Measurements from ENCODE around the gene FMNL3. TPM values are rescaled to one million over a fixed set of nuclear protein-coding genes. Genes with fewer than 3 reads are reported as not detected.
"Not testable (repeated sequence)": the region's sequence is repeated elsewhere in the genome, so short reads cannot be mapped to it uniquely, and the experiment has no call there.

Gene FMNL3
- total RNA-seq, 6 donors from 2014 or later: 13.0 to 46.7 (median 29.4) TPM

DNA sequence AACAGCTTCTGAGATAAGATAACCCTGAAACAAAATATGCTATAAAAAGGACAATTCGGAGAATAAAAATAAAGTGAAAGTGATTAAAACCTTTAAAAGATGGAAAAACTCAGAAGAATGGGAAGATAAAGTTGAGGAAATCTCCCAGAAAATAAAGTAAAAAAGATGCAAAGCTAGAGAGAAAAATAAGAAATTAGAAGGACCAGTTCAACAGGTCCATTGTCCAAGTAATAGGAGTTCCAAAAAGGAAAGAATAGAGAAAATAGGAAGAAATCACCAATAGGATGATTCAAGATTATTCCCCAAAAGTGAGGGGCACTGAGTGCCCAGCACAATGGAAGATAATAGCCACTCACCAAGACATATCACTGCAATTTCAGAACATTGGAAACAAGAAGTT, 88.6 kb downstream of the FMNL3 start:
- H3K4me3 ChIP-seq: no peak overlapping the region
- DNase-seq: no peak
- WGBS, 2 donors: 68 to 79% methylated on average over 1 of the region's 1 CpG
- H3K27me3 ChIP-seq: no peaks in the 10 kb centered on the region
- no peak for ATAC-seq (ENCODE audit: low FRiP score in 2 of 2)
- no peaks in the 10 kb centered on the region for H3K36me3 ChIP-seq
- no peak overlapping the region for H3K27ac ChIP-seq
- peaks cover 10 to 17% (median 14%) of the 10 kb centered on the region in 4 donors for H3K4me1 ChIP-seq
- H3K9me3 ChIP-seq: no peaks in the 10 kb centered on the region
- TF ChIP-seq, protein P1, sequence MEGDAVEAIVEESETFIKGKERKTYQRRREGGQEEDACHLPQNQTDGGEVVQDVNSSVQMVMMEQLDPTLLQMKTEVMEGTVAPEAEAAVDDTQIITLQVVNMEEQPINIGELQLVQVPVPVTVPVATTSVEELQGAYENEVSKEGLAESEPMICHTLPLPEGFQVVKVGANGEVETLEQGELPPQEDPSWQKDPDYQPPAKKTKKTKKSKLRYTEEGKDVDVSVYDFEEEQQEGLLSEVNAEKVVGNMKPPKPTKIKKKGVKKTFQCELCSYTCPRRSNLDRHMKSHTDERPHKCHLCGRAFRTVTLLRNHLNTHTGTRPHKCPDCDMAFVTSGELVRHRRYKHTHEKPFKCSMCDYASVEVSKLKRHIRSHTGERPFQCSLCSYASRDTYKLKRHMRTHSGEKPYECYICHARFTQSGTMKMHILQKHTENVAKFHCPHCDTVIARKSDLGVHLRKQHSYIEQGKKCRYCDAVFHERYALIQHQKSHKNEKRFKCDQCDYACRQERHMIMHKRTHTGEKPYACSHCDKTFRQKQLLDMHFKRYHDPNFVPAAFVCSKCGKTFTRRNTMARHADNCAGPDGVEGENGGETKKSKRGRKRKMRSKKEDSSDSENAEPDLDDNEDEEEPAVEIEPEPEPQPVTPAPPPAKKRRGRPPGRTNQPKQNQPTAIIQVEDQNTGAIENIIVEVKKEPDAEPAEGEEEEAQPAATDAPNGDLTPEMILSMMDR (IDR thresholded peaks at IDR 0.05): no peak
- TF ChIP-seq POLR2AphosphoS5 (IDR thresholded peaks at IDR 0.05) (no peak), EP300 (IDR thresholded peaks at IDR 0.05) (no peak), POLR2A (IDR thresholded peaks at IDR 0.05) (no peak)

DNA sequence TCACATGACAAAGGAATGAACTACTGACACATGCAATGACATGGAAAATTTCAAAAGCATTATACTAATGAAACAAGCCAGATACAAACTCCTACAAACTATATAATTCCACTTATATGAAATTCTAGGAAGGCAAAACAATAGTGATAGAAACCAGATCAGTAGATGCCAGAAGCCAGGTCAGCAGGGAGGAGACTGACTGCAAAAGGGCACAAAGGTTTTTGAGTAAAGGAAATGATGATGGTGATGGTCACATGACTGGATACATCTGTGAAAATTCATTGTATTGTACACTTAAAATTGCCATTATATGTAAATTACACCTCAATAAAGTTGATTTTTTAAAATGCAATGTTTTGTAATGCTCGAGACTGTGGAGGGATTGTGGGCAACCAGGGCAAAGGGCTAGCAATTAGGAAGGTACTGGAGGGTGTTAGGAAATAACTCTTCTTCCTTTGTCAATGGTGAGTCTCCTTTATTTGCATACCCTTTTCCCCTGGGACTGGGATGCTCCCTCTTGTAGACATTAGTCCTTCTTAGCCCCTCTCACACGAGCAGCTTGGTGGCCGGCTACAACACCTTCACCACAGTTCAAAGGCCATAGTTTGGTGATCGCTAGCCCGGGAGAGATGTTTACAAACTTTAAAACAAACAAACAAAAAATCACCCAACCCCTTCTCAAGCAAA, 90.5 kb downstream of the FMNL3 start:
- TF ChIP-seq EP300 (IDR thresholded peaks at IDR 0.05) (no peak), POLR2AphosphoS5 (IDR thresholded peaks at IDR 0.05) (no peak), POLR2A (IDR thresholded peaks at IDR 0.05) (no peak)
- TF ChIP-seq, protein P1 (IDR thresholded peaks at IDR 0.05): no peak
- Histone ChIP-seq H3K4me3 (no peak overlapping the region), H3K27ac (no peak overlapping the region), H3K9me3 (no peaks in the 10 kb centered on the region), H3K4me1 (peaks cover 2 to 3% (median 2%) of the 10 kb centered on the region in 4 donors), H3K36me3 (no peaks in the 10 kb centered on the region), H3K27me3 (no peaks in the 10 kb centered on the region)
- no peak for ATAC-seq (ENCODE audit: low FRiP score in 2 of 2)
- DNase-seq: no peak
- 57 to 59% methylated on average over 5 of the region's 5 CpGs for WGBS, 2 donors

DNA sequence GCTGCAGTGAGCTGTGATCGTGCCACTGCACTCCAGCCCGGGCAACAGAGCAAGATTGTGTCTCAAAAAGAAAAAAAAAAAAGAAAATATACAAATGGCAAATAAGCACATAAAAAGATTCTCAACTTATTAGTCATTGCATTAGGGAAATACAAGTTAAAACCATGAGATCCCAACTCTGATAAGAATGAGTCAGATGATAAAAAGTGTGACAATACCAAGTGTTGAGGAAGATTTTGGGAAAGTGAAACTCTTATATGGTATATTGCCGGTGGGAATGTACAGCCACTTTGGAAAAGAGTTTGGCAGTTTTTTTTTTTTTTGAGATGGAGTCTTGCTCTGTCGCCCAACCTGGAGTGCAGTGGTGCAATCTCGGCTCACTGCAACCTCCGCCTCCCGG, 91.5 kb downstream of the FMNL3 start:
- Histone ChIP-seq H3K4me1 (no peaks in the 10 kb centered on the region), H3K4me3 (no peak overlapping the region), H3K36me3 (no peaks in the 10 kb centered on the region), H3K27me3 (no peaks in the 10 kb centered on the region), H3K27ac (no peak overlapping the region), H3K9me3 (no peaks in the 10 kb centered on the region)
- ATAC-seq (ENCODE audit: low FRiP score in 2 of 2) (no peak), DNase-seq (no peak)
- WGBS, 2 donors: 80 to 96% methylated on average over 7 of the region's 7 CpGs
- TF ChIP-seq EP300 (IDR thresholded peaks at IDR 0.05): no peak
- TF ChIP-seq, protein P1 (IDR thresholded peaks at IDR 0.05): no peak

DNA sequence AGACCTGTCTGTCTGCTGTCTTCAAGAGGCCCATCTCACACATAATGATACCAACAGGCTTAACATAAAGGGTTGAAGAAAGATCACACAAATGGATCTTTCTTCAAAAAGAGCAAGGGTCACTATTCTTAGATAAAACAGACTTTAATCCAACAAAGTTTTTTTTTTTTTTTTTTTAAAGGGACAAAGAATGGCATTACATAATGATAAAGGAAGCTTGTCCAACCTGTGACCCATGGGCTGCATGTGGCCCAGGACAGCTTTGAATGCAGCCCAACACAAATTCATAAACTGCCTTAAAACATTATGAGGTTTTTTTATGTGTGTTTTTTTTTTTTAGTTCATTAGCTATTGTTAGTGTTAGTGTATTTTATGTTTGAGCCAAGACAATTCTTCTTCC, 95.0 kb downstream of the FMNL3 start:
- TF ChIP-seq POLR2AphosphoS5 (IDR thresholded peaks at IDR 0.05) (no peak), POLR2A (IDR thresholded peaks at IDR 0.05) (no peak), EP300 (IDR thresholded peaks at IDR 0.05) (no peak)
- TF ChIP-seq, protein P1 (IDR thresholded peaks at IDR 0.05): no peak

DNA sequence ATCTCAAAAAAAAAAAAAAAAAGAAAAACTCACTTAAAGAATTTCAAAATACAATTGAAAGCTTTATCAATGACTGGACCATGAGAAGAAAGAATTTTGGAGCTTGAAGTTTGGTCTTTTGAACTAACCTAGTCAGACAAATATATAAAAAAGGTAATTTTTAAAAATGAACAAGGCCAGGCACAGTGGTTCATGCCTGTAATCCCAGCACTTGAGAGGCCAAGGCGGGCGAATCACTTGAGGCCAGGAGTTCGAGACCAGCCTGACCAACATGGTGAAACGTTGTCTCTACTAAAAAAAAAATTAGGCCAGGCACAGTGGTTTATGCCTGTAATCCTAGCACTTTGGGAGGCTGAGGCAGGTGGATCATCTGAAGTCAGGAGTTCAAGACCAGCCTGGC, 96.4 kb downstream of the FMNL3 start:
- H3K4me3 ChIP-seq; DNase-seq; H3K9me3 ChIP-seq; H3K36me3 ChIP-seq; H3K27me3 ChIP-seq; ATAC-seq (ENCODE audit: low FRiP score in 2 of 2); H3K4me1 ChIP-seq; H3K27ac ChIP-seq: not testable (repeated sequence)
- WGBS, 2 donors: 91 to 92% methylated on average over 4 of the region's 4 CpGs

More for the DNA sequence above, 95.0 kb downstream of the FMNL3 start:
- Histone ChIP-seq H3K27me3 (no peaks in the 10 kb centered on the region), H3K9me3 (no peaks in the 10 kb centered on the region), H3K4me3 (no peak overlapping the region), H3K36me3 (no peaks in the 10 kb centered on the region), H3K27ac (no peak overlapping the region), H3K4me1 (peaks cover 0 to 5% (median 2%) of the 10 kb centered on the region in 4 donors)
- no peak for ATAC-seq (ENCODE audit: low FRiP score in 2 of 2)
- no peak for DNase-seq
